HG03025 (cell line): ENCODE data around the gene MMP21.

Experiments used
- ATAC-seq: cut with Tn5 transposase; IDR thresholded peaks from one replicate; pipeline ENCODE4 v1.9.1; 2021; ENCODE audit warnings: mild to moderate bottlenecking, moderate library complexity; ENCODE audit not compliant: unreplicated experiment, low FRiP score

The MMP21 gene

GRCh38 chr10:125768219-125768855 lies 7.3 kb downstream of the MMP21 start:
- ATAC-seq: no peak

GRCh38 chr10:125766511-125766910 lies 9.1 kb downstream of the MMP21 start:
- ATAC-seq: no peak

GRCh38 chr10:125765835-125766234 lies 9.8 kb downstream of the MMP21 start:
- ATAC-seq: no peak

DNA sequence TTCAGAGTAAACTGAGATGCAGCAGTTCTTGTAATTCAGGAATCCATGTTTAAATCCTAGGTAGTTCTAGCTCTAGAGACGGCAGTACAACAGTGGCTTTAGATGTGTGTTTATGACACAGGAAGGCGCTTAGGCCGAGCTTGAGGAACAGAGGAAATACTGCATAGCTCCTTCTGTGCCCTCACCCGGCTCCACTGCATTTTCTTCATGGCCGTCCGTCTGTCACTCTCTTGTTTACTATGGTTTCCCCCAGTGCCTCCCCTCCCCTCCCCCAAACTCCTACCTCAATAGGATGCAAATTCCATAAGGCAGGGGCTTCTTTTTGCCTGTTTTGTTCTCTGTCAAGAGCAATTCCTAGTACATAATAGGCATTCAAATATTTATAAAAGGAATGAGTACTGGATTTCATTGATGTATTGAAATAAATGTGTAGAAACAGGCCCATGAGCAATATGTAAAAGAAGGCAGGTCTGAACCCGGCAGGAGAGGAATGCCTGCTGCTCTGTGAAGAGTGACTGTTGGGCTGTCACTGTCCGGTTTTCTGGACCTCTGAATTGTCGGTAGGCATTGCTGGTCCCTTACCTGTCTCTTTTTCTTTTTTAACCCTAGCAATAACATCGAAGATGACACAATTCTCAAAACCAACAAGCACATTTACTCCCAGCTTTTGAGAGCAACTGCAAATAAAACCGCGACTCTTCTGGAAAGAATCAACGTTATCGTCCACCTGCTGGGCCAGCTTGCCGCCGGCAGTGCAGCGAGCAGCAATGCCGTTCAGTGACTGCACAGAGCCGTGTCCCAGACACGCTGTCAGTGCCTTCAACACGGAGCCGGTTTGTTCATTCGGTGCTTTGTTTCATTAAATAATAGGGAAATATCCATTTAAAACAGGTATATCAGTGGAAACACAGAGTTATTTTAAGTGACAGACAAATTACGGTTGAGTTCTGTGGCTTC lies 12.7 kb downstream of the MMP21 start:
- no peak for ATAC-seq

GRCh38 chr10:125761961-125762360 lies 13.7 kb downstream of the MMP21 start:
- ATAC-seq: no peak

DNA sequence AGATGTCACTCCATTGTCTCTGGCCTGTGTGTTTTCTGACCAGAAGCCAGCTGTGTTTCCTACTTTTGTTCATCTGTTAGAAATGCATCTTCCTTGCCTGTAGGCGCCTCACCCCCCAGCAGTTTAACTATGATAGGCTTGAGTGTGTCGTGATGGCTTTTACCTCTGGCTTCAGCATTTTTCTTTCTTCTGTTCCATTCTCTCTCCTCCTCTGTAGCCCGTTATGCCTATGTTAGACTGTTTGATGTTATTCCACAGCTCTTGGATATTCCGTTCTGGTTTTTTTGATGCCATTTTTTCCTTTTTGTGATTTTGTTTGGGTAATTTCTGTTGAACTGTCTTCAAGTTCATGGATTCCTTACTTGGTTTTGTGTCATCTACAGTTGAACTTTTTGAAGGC lies 17.9 kb downstream of the MMP21 start:
- ATAC-seq: no peak

DNA sequence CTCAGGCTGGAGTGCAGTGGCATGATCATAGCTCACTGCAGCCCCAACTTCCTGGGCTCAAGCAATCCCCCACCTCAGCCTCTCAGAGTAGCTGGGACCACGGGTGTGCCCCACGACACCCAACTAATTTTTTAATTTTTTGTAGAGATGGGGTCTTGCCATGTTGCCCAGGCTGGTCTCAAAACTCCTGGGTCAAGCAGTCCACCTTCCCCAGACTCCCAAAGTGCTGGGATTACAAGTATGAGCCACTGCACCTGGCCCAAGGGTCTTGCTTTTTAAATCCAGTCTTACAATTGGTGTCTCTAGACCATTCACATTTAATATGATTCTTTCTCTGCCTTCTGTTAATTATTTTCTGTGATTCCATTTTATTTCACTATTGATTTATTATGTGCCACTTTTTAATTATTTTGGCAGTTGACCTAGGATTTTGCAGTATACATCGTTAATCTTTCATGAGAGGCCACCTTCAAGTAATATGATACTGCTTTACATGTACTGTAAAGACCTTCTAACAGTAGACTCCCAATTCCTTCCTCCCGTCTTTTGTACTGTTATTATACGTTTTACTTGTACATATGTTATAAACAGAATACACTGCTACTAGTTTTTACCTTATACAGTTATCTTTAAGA lies 18.7 kb downstream of the MMP21 start:
- no peak for ATAC-seq

DNA sequence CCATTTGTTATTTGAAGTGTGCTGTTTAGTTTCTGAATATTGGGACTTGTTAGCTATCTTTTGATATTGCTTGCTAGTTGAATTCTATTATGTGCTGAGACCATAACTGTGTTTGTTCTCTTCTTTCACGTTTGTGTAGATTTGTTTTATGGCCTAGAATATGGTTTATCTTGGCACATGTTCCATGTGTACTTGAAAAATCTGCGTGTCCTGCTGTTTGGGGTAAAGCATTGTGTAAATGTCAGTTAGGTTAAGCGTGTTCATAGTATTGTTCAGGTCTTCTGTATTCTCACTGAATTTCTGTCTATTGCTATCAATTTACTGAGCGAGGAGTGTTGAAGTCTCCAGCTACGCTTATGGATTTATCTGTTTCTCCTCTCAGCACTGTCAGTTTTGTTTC lies 19.4 kb downstream of the MMP21 start:
- no peak for ATAC-seq

DNA sequence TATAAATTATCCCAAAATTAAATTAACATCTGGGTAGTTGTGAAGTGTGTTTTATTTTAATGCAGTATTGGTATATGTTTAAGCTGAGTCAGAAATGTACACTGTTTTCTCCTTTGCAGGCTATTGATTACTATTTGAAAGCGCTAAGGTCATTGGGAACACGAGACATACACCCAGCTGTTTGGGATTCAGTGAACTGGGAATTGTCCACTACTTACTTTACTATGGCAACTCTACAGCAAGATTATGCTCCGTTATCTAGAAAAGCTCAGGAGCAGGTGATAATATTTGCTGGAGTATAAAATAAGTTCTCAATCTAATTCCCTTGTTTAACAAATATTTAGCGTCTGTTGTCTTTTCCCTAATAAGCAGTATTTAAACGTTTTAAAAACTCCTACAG lies 28.2 kb downstream of the MMP21 start:
- ATAC-seq: no peak

GRCh38 chr10:125744909-125745308 lies 30.7 kb downstream of the MMP21 start:
- ATAC-seq: no peak

DNA sequence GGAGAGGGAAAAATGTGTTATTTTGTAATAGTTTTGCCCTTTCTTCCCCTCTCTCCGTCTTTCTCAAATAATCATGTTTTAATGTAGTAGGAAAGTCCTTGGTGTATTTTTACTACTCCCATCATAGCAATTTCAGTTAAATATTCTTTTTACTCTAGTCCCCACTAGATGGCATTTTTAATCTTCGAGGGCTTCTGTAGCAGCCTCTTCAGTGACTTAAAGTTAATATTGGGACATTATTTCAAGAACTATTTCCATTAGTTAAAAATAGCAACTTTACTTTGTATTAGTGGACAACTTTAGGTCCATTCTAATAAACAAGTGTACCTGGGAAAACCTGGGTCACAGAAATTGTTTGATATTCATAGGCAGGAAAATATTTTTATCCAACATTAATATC lies 33.2 kb downstream of the MMP21 start:
- no peak for ATAC-seq

- no peak for ATAC-seq
Observed at GRCh38 chr10:125739994-125740679, 35.5 kb downstream of the MMP21 start.

- no peak for ATAC-seq
Observed at GRCh38 chr10:125738206-125738605, 37.4 kb downstream of the MMP21 start.

DNA sequence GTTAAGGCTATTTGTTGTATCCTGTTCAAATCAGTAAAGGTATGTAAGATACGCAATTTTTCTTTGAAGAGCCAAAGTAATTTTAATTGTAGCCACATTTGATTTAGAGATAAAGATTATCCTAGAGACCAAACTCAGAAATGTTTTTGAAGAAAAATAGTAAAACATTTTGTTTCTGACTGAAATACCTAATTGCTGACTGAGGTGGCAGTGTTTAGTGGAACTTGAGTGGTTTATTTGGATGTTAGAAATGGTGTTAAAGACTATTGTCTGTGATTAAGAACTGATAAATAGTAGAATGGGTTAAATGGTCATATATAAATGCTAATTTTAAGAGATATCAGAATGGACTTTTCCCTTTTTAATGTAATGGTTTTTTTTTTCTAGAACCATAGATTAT lies 40.8 kb downstream of the MMP21 start:
- ATAC-seq: no peak

- no peak for ATAC-seq
Observed at GRCh38 chr10:125734148-125734547, 41.5 kb downstream of the MMP21 start.

- ATAC-seq: no peak
Observed at GRCh38 chr10:125727436-125727835, 48.2 kb downstream of the MMP21 start.

DNA sequence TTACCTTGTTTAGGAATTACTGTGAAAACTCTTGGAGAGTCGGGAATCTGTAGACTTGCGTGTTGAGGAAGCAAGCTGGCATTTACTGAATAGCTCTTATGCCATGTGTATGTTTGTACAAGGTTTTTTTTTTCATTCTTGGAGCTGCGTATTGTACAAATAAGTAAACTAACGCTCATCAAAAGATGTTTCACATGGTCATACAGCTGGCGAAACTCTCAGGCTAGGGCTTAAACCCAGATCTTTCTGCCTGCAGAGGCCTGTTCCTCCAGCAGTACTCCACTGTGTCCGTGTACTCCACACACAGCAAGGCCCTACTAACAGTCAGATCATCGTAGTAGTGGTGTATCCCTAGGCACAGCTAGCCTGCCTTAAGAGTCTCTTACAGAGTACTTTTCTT lies 48.7 kb downstream of the MMP21 start:
- ATAC-seq: no peak

DNA sequence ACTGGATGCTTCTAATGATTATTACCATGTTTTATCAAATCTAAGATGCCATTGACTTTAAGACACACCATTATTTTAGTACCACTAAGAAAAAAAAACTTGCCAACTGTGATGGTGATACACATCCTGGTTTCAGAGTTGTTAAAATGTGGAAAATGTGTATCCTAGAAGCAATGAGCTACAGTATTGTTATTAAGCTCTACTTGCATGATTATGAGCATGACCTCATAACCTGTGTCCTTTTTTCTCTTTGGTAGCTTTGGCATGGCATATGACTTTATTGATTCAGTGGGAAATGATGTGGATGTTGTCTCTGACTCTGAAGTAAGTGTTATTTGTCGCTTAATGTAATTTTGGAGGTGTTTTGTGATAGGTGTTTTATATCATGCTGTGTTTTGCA lies 52.8 kb downstream of the MMP21 start:
- no peak for ATAC-seq

- peak; percentile 34 for ATAC-seq
Observed at GRCh38 chr10:125721035-125721434, 54.6 kb downstream of the MMP21 start.

DNA sequence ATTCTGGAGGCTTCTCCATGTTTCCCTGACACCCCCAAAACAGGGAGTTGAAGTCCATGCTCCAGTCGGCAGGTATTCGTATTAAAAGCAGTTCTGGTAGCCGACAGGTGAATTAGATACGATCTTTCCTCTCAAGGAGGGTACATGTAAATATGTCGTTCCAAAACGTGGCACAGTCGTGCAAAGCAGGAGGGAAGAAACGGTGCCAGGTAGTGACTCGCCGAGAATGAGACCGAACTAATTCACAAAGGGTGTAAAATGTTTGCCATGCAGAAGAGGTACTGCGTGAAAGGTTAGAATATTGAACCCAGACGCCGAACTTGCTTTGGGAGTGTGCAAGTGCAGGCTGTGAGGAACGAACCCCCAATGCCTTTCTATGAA lies 55.6 kb downstream of the MMP21 start:
- no peak for ATAC-seq
